HAP-1 (cell line): ENCODE data around the gene ETV5.

ENCODE experiments used
- DNase-seq, 2 experiments: peaks; one replicate each; pipeline ENCODE4 v3.0.0-alpha.2; 2016 to 2020; ENCODE audit warnings: low spot score in 2 of 2
- H3K27me3 ChIP-seq: fragments of 250-450 bp; sonication (Bioruptor Pico); 2 replicates; pipeline ENCODE4 v1.5.1; 2020; ENCODE audit warnings: low read depth, mild to moderate bottlenecking, moderate library complexity
- H3K36me3 ChIP-seq: fragments of 250-450 bp; sonication (Bioruptor Pico); replicated peaks from 2 replicates; pipeline ENCODE4 v1.5.1; 2020; ENCODE audit warnings: mild to moderate bottlenecking
- H3K4me1 ChIP-seq: fragments of 250-450 bp; sonication (Bioruptor Pico); 2 replicates; pipeline ENCODE4 v1.5.1; 2020; ENCODE audit warnings: mild to moderate bottlenecking
- H3K4me3 ChIP-seq: fragments of 250-450 bp; sonication (Bioruptor Pico); 2 replicates; pipeline ENCODE4 v1.5.1; 2020; ENCODE audit warnings: mild to moderate bottlenecking, moderate library complexity
- H3K9me3 ChIP-seq: fragments of 250-450 bp; sonication (Bioruptor Pico); 2 replicates; pipeline ENCODE4 v1.5.1; 2020; ENCODE audit warnings: mild to moderate bottlenecking, moderate library complexity
- in situ Hi-C: fragments of 300-500 bp; cut with MboI; formaldehyde crosslinking; loops from 3 replicates; pipeline ENCODE4 v1.14.3; 2020; ENCODE audit warnings: low sequenced_read_pairs, inconsistent platforms, mixed read lengths

The ETV5 gene

GRCh38 chr3:186137051-186137685 is 28.3 kb upstream of the ETV5 start:
- no peaks in the 10 kb centered on the region for H3K36me3 ChIP-seq
- 0 out of 2 replicates have a peak, but pooled peaks cover under 1% of the 10 kb centered on the region for H3K27me3 ChIP-seq
- in situ Hi-C loops = no loop called here
- no peak for DNase-seq
- H3K9me3 ChIP-seq = no peaks in the 10 kb centered on the region
- no peak overlapping the region for H3K4me3 ChIP-seq
- H3K4me1 ChIP-seq = no peaks in the 10 kb centered on the region

GRCh38 chr3:186133980-186134379 is 25.1 kb upstream of the ETV5 start:
- Histone ChIP-seq H3K27me3 (no peaks in the 10 kb centered on the region), H3K36me3 (no peaks in the 10 kb centered on the region), H3K4me1 (no peaks in the 10 kb centered on the region), H3K9me3 (no peaks in the 10 kb centered on the region), H3K4me3 (no peak overlapping the region)
- in situ Hi-C loops = no loop called here
- DNase-seq = no peak

GRCh38 chr3:186132487-186132886 is 23.6 kb upstream of the ETV5 start:
- H3K27me3 ChIP-seq = no peaks in the 10 kb centered on the region
- H3K36me3 ChIP-seq = no peaks in the 10 kb centered on the region
- no peak for DNase-seq
- H3K9me3 ChIP-seq = no peaks in the 10 kb centered on the region
- no peak overlapping the region for H3K4me3 ChIP-seq
- in situ Hi-C loops = no loop called here
- no peaks in the 10 kb centered on the region for H3K4me1 ChIP-seq

GRCh38 chr3:186129206-186129605 is 20.3 kb upstream of the ETV5 start:
- Histone ChIP-seq H3K4me3 (no peak overlapping the region), H3K9me3 (no peaks in the 10 kb centered on the region), H3K36me3 (no peaks in the 10 kb centered on the region), H3K27me3 (no peaks in the 10 kb centered on the region), H3K4me1 (no peaks in the 10 kb centered on the region)
- in situ Hi-C loops = no loop called here
- DNase-seq = no peak

- Histone ChIP-seq H3K27me3 (no peaks in the 10 kb centered on the region), H3K36me3 (no peaks in the 10 kb centered on the region), H3K4me3 (no peak overlapping the region), H3K4me1 (no peaks in the 10 kb centered on the region), H3K9me3 (no peaks in the 10 kb centered on the region)
- no peak for DNase-seq
- in situ Hi-C loops = no loop called here
Measured at GRCh38 chr3:186128158-186128557, 19.3 kb upstream of the ETV5 start.

GRCh38 chr3:186127463-186127862 is 18.6 kb upstream of the ETV5 start:
- no peaks in the 10 kb centered on the region for H3K36me3 ChIP-seq
- in situ Hi-C loops = no loop called here

GRCh38 chr3:186125118-186125517 is 16.2 kb upstream of the ETV5 start:
- Histone ChIP-seq H3K4me1 (no peaks in the 10 kb centered on the region), H3K36me3 (no peaks in the 10 kb centered on the region), H3K27me3 (0 out of 2 replicates have a peak, but pooled peaks cover 4% of the 10 kb centered on the region), H3K9me3 (no peaks in the 10 kb centered on the region), H3K4me3 (no peak overlapping the region)
- no peak for DNase-seq
- in situ Hi-C loops = no loop called here

More at GRCh38 chr3:186127463-186127862, 18.6 kb upstream of the ETV5 start:
- no peaks in the 10 kb centered on the region for H3K27me3 ChIP-seq
- no peak for DNase-seq
- no peak overlapping the region for H3K4me3 ChIP-seq
- no peaks in the 10 kb centered on the region for H3K4me1 ChIP-seq
- no peaks in the 10 kb centered on the region for H3K9me3 ChIP-seq

- Histone ChIP-seq H3K4me3 (no peak overlapping the region), H3K27me3 (0 out of 2 replicates have a peak, but pooled peaks cover 4% of the 10 kb centered on the region), H3K4me1 (no peaks in the 10 kb centered on the region), H3K9me3 (no peaks in the 10 kb centered on the region), H3K36me3 (no peaks in the 10 kb centered on the region)
- in situ Hi-C loops = no loop called here
- no peak for DNase-seq
Measured at GRCh38 chr3:186124592-186124991, 15.7 kb upstream of the ETV5 start.

- Histone ChIP-seq H3K36me3 (no peaks in the 10 kb centered on the region), H3K27me3 (0 out of 2 replicates have a peak, but pooled peaks cover 4% of the 10 kb centered on the region), H3K4me1 (no peaks in the 10 kb centered on the region), H3K4me3 (no peak overlapping the region), H3K9me3 (no peaks in the 10 kb centered on the region)
- in situ Hi-C loops = no loop called here
- no peak for DNase-seq
Measured at GRCh38 chr3:186123012-186123411, 14.1 kb upstream of the ETV5 start.

- in situ Hi-C loops = no loop called here
- H3K4me1 ChIP-seq = no peaks in the 10 kb centered on the region
- no peak for DNase-seq
- no peaks in the 10 kb centered on the region for H3K9me3 ChIP-seq
- H3K4me3 ChIP-seq = no peak overlapping the region
- peaks cover 6% of the 10 kb centered on the region for H3K27me3 ChIP-seq
- H3K36me3 ChIP-seq = no peaks in the 10 kb centered on the region
Measured at GRCh38 chr3:186121968-186122367, 13.1 kb upstream of the ETV5 start.

- H3K36me3 ChIP-seq = no peaks in the 10 kb centered on the region
- no peak for DNase-seq
- in situ Hi-C loops = no loop called here
- H3K27me3 ChIP-seq = peaks cover 6% of the 10 kb centered on the region
- no peaks in the 10 kb centered on the region for H3K9me3 ChIP-seq
- no peaks in the 10 kb centered on the region for H3K4me1 ChIP-seq
- H3K4me3 ChIP-seq = no peak overlapping the region
Measured at GRCh38 chr3:186121278-186121677, 12.4 kb upstream of the ETV5 start.

GRCh38 chr3:186119499-186119898 is 10.6 kb upstream of the ETV5 start:
- H3K27me3 ChIP-seq = peaks cover 10% of the 10 kb centered on the region
- DNase-seq = no peak
- in situ Hi-C loops = no loop called here

GRCh38 chr3:186118692-186119091 is 9.8 kb upstream of the ETV5 start:
- Histone ChIP-seq H3K4me3 (no peak overlapping the region), H3K27me3 (peaks cover 14% of the 10 kb centered on the region), H3K36me3 (no peaks in the 10 kb centered on the region), H3K9me3 (no peaks in the 10 kb centered on the region), H3K4me1 (no peaks in the 10 kb centered on the region)
- no peak for DNase-seq
- in situ Hi-C loops = no loop called here

More at GRCh38 chr3:186119499-186119898, 10.6 kb upstream of the ETV5 start:
- no peaks in the 10 kb centered on the region for H3K4me1 ChIP-seq
- H3K36me3 ChIP-seq = no peaks in the 10 kb centered on the region
- H3K9me3 ChIP-seq = no peaks in the 10 kb centered on the region
- H3K4me3 ChIP-seq = no peak overlapping the region

- no peak overlapping the region for H3K4me3 ChIP-seq
- no peaks in the 10 kb centered on the region for H3K36me3 ChIP-seq
- no peaks in the 10 kb centered on the region for H3K9me3 ChIP-seq
- peaks cover 16% of the 10 kb centered on the region for H3K27me3 ChIP-seq
- H3K4me1 ChIP-seq = no peaks in the 10 kb centered on the region
- in situ Hi-C loops = no loop called here
- DNase-seq = no peak
Measured at GRCh38 chr3:186117521-186118134, 8.7 kb upstream of the ETV5 start.
